ENCODE measurements around the gene NEK6. TPM values are rescaled to one million over a fixed set of nuclear protein-coding genes. Genes with fewer than 3 reads are reported as not detected.

NEK6 gene
- total RNA-seq, 6 experiments from 2014 or later: 61.6 to 128 (median 67.5) TPM

DNA sequence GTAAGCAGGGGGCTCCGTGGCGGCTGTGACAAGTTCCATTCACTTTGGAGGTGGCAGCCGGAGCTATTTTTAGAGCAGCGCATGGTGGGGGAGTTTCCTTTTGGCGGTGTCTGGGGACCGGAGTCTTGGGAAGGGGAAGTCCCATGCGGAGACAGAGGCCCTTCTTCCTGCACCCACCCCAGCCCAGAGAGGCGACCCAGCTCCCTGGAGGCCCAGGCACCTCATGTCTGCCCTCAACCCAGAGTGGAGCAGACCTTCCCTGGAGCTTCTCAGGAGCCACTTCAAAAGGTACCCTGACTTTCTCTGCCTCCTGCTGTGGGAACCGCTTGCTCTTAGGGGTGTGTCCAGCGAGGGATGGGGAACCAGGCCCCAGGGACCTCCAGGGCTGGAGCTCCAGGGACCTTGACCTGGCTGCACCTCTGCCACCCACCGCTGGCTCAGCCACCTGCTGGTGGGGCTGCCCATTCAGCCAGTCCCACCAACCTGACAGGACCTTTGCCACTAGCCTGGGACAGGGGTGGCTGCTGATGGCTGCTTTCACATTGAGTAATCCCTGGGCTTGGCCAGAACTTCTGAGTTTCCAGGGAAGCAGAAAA, 34.1 kb downstream of the NEK6 start:
- no peak for TF ChIP-seq POLR2A (IDR thresholded peaks at IDR 0.05)
- TF ChIP-seq, protein P1, sequence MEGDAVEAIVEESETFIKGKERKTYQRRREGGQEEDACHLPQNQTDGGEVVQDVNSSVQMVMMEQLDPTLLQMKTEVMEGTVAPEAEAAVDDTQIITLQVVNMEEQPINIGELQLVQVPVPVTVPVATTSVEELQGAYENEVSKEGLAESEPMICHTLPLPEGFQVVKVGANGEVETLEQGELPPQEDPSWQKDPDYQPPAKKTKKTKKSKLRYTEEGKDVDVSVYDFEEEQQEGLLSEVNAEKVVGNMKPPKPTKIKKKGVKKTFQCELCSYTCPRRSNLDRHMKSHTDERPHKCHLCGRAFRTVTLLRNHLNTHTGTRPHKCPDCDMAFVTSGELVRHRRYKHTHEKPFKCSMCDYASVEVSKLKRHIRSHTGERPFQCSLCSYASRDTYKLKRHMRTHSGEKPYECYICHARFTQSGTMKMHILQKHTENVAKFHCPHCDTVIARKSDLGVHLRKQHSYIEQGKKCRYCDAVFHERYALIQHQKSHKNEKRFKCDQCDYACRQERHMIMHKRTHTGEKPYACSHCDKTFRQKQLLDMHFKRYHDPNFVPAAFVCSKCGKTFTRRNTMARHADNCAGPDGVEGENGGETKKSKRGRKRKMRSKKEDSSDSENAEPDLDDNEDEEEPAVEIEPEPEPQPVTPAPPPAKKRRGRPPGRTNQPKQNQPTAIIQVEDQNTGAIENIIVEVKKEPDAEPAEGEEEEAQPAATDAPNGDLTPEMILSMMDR (IDR thresholded peaks at IDR 0.05): no peak
- Histone ChIP-seq H3K27me3 (no peaks in the 10 kb centered on the region), H3K9me3 (no peaks in the 10 kb centered on the region), H3K27ac (no peak overlapping the region), H3K4me1 (peaks cover 0 to 68% (median 27%) of the 10 kb centered on the region in 4 donors), H3K4me3 (no peak overlapping the region), H3K36me3 (no peaks in the 10 kb centered on the region)
- intact Hi-C loops (cut with DNase I): no loop called here
- ATAC-seq (peak; percentile 5 to 40 (median 20)), DNase-seq (peak in 1 of 3 donors; percentile 42)
- WGBS (ENCODE audit: insufficient coverage, low coverage, low lambda C conversion rate, missing lambda C conversion rate): 40% methylated on average over 1 of the region's 11 CpGs

DNA sequence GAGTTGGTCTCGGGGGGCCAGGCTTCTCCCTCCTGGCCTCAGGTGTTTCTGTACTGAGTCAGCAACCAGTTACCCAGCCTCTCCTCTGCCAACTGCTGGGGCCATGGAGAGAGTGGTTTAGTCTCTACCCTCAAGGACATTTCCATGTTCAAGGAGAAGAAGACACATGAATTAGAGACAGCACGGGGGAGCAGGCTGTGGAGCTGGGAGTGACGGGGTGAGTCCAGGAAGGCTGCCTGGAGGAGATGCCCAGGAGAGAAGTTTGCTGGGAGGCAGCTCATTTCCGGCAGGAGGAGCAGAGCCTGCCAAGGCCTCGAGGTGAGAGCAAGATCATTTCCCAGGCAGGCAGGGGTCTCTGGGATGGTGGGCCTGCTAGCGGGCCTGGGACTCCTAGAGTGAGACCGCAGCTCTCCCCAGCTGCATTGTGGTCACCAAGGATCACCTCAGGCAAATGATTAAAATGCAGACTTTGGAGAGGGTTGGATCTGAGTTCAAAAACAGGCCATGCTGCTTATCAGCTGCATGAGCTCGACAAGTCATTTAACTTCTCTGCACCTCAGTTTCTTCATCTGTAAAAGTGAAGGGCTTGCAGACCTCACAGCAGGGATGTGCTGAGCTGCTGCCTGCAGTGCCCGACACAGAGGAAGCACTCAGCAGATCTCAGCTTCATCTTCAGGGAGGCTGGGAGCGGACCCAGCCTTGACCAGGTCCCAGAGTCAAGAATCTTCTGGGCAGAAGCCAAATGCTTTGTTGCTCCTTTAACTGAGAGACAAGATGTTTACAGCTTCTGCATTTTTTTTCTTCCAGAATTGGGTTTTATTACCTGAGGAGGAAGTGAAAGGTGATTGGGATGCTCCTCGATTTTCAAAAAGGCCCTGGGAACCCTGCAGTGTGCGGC, 35.2 kb downstream of the NEK6 start:
- WGBS (ENCODE audit: insufficient coverage, low coverage, low lambda C conversion rate, missing lambda C conversion rate): 57% methylated on average over 5 of the region's 12 CpGs
- ATAC-seq: no peak
- DNase-seq: no peak
- TF ChIP-seq, protein P1 (IDR thresholded peaks at IDR 0.05): no peak
- TF ChIP-seq POLR2A (IDR thresholded peaks at IDR 0.05): no peak
- intact Hi-C loops (cut with DNase I): no loop called here
- Histone ChIP-seq H3K9me3 (no peaks in the 10 kb centered on the region), H3K27ac (no peak overlapping the region), H3K27me3 (no peaks in the 10 kb centered on the region), H3K4me1 (peaks cover 0 to 65% (median 27%) of the 10 kb centered on the region in 4 donors), H3K4me3 (no peak overlapping the region), H3K36me3 (no peaks in the 10 kb centered on the region)

DNA sequence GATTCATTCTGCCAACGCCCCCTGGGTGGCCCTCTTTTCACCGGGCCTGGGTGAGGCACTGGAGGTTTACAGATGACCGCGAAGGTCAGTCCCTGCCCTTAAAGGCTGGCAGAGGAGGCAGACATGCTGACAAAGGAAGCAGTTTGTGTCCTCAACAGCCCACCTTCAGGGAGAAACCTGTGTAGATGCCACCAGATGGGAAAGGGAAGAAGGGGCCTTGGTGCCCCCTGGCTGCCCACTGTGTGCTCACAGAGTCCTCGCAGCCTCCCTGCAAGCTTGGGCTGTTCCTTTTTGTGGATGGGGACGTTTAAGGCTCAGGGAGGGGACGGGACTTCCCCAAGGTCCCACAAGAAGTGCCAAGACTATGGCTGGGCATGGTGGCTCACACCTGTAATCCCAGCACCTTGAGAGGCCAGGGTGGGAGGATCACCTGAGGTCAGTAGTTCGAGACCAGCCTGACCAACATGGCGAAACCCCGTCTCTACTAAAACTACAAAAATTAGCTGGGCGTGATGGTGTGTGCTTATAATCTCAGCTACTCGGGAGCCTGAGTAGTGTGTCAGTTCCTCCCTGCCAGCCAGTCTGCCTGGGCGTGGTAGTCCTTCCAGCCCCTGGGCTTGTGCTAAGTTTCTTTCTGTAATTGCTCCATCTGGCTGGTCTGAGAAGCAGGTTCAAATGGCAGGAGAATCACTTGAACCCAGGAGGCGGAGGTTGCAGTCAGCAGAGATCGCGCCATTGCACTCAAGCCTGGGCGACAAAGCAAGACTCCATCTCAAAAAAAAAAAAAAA, 36.2 kb downstream of the NEK6 start:
- no peak for DNase-seq
- H3K36me3 ChIP-seq: no peaks in the 10 kb centered on the region

More for the DNA sequence above, 36.2 kb downstream of the NEK6 start:
- ATAC-seq: no peak
- H3K27ac ChIP-seq: no peak overlapping the region
- H3K27me3 ChIP-seq: no peaks in the 10 kb centered on the region
- intact Hi-C loops (cut with DNase I): no loop called here
- 81% methylated on average over 6 of the region's 17 CpGs for WGBS (ENCODE audit: insufficient coverage, low coverage, low lambda C conversion rate, missing lambda C conversion rate)
- H3K4me1 ChIP-seq: peaks cover 0 to 64% (median 27%) of the 10 kb centered on the region in 4 donors
- H3K9me3 ChIP-seq: no peaks in the 10 kb centered on the region
- no peak overlapping the region for H3K4me3 ChIP-seq
- no peak for TF ChIP-seq POLR2A (IDR thresholded peaks at IDR 0.05)
- TF ChIP-seq, protein P1 (IDR thresholded peaks at IDR 0.05): peak in 3 of 4 donors; percentile 10 to 23 (median 20)
